Measurements from ENCODE around the gene MYO16.
A peak's percentile ranks its signal among the peaks of the same experiment; 100 is the strongest.
"Not testable (repeated sequence)": the region's sequence is repeated elsewhere in the genome, so short reads cannot be mapped to it uniquely, and the experiment has no call there.

The MYO16 gene

GRCh38 chr13:108878732-108879131 lies 249.3 kb downstream of the MYO16 start:
- FAIRE-seq: no peak

GRCh38 chr13:108889324-108889984 lies 260.0 kb downstream of the MYO16 start:
- DNase-seq (ENCODE audit: low spot score) (no peak), FAIRE-seq (no peak)

More at GRCh38 chr13:108878732-108879131, 249.3 kb downstream of the MYO16 start:
- DNase-seq (ENCODE audit: low spot score): no peak

DNA sequence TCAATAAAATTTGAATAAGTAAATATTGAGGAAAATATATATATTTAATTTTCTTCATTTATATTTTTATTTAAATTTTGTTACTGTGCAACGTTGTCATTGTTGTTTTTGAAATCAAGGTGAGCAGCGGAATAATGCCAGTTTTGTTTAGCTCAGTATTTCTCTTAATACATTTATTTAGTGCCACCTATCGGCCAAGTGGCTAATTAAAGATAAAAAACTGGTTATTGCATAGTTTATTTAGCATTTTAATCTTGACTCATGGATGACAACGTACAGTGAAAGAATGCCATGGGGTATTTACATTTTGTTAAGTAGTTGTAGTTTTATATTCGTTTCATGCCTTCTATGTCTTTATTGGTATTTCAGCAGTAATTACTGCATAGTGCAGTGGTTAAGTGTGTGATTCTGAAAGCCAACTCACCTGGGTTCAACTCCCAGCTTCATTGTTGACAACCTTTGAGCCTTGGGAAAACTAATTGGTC lies 265.9 kb downstream of the MYO16 start:
- FAIRE-seq (peak; percentile 70), DNase-seq (ENCODE audit: low spot score) (peak; percentile 11)

GRCh38 chr13:108897955-108898354 lies 268.5 kb downstream of the MYO16 start:
- no peak for FAIRE-seq
- DNase-seq (ENCODE audit: low spot score): no peak

GRCh38 chr13:108902405-108903155 lies 273.2 kb downstream of the MYO16 start:
- DNase-seq (ENCODE audit: low spot score): no peak
- no peak for FAIRE-seq

GRCh38 chr13:108903613-108904012 lies 274.2 kb downstream of the MYO16 start:
- DNase-seq (ENCODE audit: low spot score) (no peak), FAIRE-seq (no peak)

GRCh38 chr13:108911807-108912206 lies 282.4 kb downstream of the MYO16 start:
- DNase-seq (ENCODE audit: low spot score) (no peak), FAIRE-seq (no peak)

DNA sequence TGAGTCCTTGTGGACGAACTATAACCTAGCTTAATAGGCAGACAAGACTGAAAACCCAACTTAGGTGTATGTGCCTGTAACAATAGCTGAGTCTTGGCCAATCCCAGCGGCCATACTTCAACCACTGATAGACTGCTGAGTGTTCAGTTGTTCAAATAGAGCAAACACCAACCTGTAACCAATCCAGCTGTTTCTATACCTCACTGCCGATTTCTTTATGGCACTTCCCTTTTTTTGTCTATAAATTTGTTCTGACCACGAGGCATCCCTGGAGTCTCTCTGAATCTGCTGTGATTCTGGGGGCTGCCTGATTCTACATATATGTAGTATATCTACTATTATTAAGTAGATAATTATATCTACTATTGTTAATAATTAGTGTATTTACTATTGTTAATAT lies 284.3 kb downstream of the MYO16 start:
- FAIRE-seq; DNase-seq (ENCODE audit: low spot score): not testable (repeated sequence)

DNA sequence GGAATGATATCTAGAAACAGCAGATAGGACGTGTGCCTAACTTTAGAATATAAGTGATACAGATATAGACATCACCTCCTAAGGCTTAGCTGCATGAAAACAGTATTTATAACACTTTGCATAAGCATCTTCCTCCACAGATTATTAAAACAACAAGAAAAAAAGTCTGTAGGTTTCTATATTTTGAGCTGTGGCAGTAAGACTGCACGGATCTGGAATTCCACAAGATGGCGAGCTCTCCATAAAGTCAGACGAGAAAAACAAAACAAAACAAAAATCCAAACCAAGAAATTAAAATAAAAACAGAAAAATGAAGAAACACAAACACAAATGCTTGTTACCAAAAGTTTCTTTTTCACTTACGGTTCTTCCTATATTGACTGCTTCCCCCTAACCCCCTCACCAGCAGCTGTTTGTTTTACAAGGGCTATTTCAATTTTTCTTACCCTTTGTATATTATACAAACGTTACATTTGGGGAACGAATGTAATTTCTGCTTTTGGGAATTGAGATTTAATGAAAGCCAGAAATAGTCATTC lies 285.8 kb downstream of the MYO16 start:
- no peak for DNase-seq (ENCODE audit: low spot score)
- FAIRE-seq: no peak

- FAIRE-seq (peak; percentile 68), DNase-seq (ENCODE audit: low spot score) (peak; percentile 66)
Measured at GRCh38 chr13:108915634-108916512, 286.5 kb downstream of the MYO16 start.

GRCh38 chr13:108917581-108917980 lies 288.2 kb downstream of the MYO16 start:
- DNase-seq (ENCODE audit: low spot score) (no peak), FAIRE-seq (no peak)

- DNase-seq (ENCODE audit: low spot score): no peak
- FAIRE-seq: no peak
Measured at GRCh38 chr13:108919036-108919907, 289.9 kb downstream of the MYO16 start.

- FAIRE-seq (no peak), DNase-seq (ENCODE audit: low spot score) (no peak)
Measured at GRCh38 chr13:108920137-108920536, 290.7 kb downstream of the MYO16 start.

GRCh38 chr13:108921238-108921637 lies 291.8 kb downstream of the MYO16 start:
- FAIRE-seq (no peak), DNase-seq (ENCODE audit: low spot score) (no peak)

DNA sequence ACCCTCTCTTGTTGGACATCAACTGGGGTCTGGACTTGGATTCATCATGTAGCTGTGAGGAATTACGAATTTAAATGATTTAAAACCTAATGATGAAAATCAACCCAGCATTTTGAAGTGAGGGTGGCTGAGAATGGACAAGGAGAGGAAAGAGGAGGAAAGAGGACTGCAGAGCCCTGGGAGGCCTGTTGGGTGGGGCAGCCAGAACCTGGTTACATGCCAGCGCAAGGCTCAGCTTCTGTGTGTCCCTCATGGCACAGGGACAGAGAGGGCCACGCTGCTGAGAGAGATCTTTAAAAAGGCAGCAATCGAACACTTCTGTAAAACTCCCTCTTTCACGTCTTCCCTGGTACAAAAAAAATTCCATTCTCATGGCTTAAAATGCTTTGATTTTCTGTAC lies 292.7 kb downstream of the MYO16 start:
- DNase-seq (ENCODE audit: low spot score) (no peak), FAIRE-seq (no peak)

DNA sequence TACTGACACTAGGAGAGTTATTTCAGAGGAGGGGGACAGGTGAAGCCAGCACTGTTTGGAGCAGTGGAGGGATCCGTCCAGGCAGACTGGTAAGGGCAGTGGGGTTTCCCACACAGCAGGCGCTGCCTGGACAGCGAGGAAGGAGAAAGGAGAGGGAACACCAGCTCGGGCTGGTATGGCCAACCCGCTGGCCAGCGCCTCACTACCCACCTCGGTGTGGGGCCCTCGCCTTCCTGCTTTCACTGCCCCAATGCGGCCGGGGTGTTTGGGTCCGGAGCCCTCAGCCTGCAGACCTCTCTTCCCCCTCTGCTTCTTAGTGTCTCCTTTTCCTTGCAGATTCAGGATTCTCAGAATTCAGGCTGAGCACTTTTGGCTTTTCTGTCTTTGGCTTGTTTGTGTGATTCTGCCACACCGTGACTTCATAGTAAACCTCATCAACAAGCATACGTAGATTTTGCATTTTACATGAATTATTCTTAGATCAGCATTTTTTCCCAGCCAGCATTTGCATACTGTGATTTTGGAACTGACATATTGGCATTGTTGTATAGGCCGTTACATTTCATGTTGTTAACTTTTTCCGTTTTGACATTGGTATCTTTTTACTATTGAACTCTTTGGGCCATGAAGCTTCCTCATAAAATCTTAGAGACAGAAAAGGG lies 294.1 kb downstream of the MYO16 start:
- DNase-seq (ENCODE audit: low spot score) (no peak), FAIRE-seq (no peak)

DNA sequence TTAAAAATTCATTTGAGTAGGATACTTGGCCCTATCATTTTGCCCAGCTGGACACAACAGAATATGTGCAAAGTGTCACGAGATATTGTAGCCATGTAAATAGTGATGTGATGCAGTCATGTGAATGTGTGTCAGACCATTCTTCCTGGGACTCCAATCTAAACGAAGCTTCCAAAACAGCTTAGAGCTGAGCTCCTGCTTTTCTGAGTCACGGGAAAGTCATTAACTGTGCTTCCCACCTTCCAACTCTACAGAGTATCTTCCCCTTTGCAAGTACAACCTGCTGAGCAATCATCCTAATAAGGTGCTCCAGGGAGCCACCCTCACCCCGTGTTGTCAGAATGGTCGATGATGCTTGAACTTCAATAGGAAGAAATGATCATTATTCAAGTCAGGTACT lies 294.7 kb downstream of the MYO16 start:
- FAIRE-seq (no peak), DNase-seq (ENCODE audit: low spot score) (no peak)

DNA sequence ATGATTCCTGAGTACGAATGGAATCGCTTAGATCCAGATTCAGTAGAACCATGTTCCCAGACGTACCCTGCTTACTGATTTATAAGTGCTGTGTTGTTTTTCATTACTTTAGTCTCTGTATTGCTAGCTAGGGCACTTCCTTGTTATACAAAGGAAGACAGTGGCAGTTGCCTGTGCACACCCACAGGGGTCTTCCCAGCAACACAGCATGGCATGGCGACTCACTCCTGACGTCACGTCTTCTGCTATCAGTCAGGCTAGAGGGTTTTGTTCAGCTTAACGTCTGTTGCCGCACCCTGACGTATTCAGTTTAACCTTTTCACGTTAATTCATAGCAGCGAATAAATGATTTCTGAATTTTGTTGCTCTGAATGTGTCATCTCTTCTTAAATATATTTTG lies 295.1 kb downstream of the MYO16 start:
- no peak for DNase-seq (ENCODE audit: low spot score)
- no peak for FAIRE-seq

- no peak for DNase-seq (ENCODE audit: low spot score)
Measured at GRCh38 chr13:108925070-108925469, 295.7 kb downstream of the MYO16 start.

GRCh38 chr13:108926862-108927261 lies 297.5 kb downstream of the MYO16 start:
- no peak for FAIRE-seq
- DNase-seq (ENCODE audit: low spot score): no peak

More at GRCh38 chr13:108925070-108925469, 295.7 kb downstream of the MYO16 start:
- FAIRE-seq: no peak
